BJ (cell line): ENCODE measurements around the gene ROR2. TPM values are rescaled to one million over a fixed set of nuclear protein-coding genes. Genes with fewer than 3 reads are reported as not detected.

Source experiments
- CTCF ChIA-PET: fragments of 350-600 bp; formaldehyde crosslinking; extraction: SDS; loops from one replicate; lab custom pipeline; 2021; ENCODE audit warnings: antibody characterized with exemption, inconsistent platforms; lab: Yijun Ruan, JAX
- POLR2A ChIA-PET: fragments of 300-600 bp; sonication (Branson Sonifier 250); formaldehyde crosslinking; extraction: SDS; loops from one replicate; lab custom pipeline; 2021; ENCODE audit warnings: antibody characterized with exemption; lab: Charles Lee
- DNase-seq: peaks from one replicate; pipeline ENCODE4 v3.0.0-alpha.2; 2011; ENCODE audit warnings: low read depth
- H3K27me3 ChIP-seq: 2 replicates; pipeline ENCODE4 v1.6.0; 2011; ENCODE audit warnings: low read length; ENCODE audit not compliant: control insufficient read depth, insufficient read depth
- H3K36me3 ChIP-seq: 2 replicates; pipeline ENCODE4 v1.5.1; 2011; ENCODE audit warnings: low read length; ENCODE audit not compliant: control insufficient read depth, insufficient read depth
- H3K4me3 ChIP-seq: 2 replicates; pipeline ENCODE4 v1.5.1; 2011; ENCODE audit warnings: low read depth, mild to moderate bottlenecking, control low read depth, low read length
- CTCF ChIP-seq: IDR thresholded peaks from 2 replicates; pipeline ENCODE4 v1.5.1; 2011; ENCODE audit warnings: low read depth, mild to moderate bottlenecking, control low read depth, inconsistent platforms, low read length, moderate library complexity; ENCODE audit not compliant: insufficient read depth
- polyA plus RNA-seq: library from polyadenylated mRNA; depleted of rRNA; stranded (reverse); fragments of >200 nt; gene quantifications from 2 replicates; pipeline ENCODE4 v1.2.3, GENCODE V29; 2011

ROR2 gene
- polyA plus RNA-seq, 1 experiment, result 1.1 TPM

GRCh38 chr9:91835216-91835615, 114.8 kb downstream of the ROR2 start:
- CTCF ChIA-PET, result no interaction called here
- no peaks in the 10 kb centered on the region for H3K36me3 ChIP-seq
- no peak overlapping the region for H3K4me3 ChIP-seq

GRCh38 chr9:91834740-91835139, 115.3 kb downstream of the ROR2 start:
- DNase-seq, result no peak
- Histone ChIP-seq H3K27me3 (peaks cover 1% of the 10 kb centered on the region; the same call in 1 of the 2 replicates), H3K4me3 (no peak overlapping the region), H3K36me3 (no peaks in the 10 kb centered on the region)
- ChIA-PET CTCF (interaction anchor here (1.0 kb wide), 1 partner anchor 35 kb away, joined by 3 read pairs; no protein-coding TSS in a partner anchor), POLR2A (no interaction called here)
- TF ChIP-seq CTCF, result no peak

More at GRCh38 chr9:91835216-91835615, 114.8 kb downstream of the ROR2 start:
- TF ChIP-seq CTCF, result no peak
- peaks cover 1% of the 10 kb centered on the region; the same call in 1 of the 2 replicates for H3K27me3 ChIP-seq
- DNase-seq, result no peak
- POLR2A ChIA-PET, result no interaction called here

GRCh38 chr9:91833878-91834255, 116.2 kb downstream of the ROR2 start:
- DNase-seq, result no peak
- TF ChIP-seq CTCF, result no peak
- Histone ChIP-seq H3K4me3 (no peak overlapping the region), H3K36me3 (no peaks in the 10 kb centered on the region), H3K27me3 (peaks cover 1% of the 10 kb centered on the region; the same call in 1 of the 2 replicates)
- CTCF ChIA-PET, result interaction anchor here (1.0 kb wide), 2 partner anchors 36 to 76 kb away, joined by 3 read pairs; no protein-coding TSS in a partner anchor
- POLR2A ChIA-PET, result no interaction called here

- CTCF ChIA-PET, result interaction anchor here (1.0 kb wide), 1 partner anchor 75 kb away, joined by 3 read pairs; no protein-coding TSS in a partner anchor
- no peak for TF ChIP-seq CTCF
- POLR2A ChIA-PET, result no interaction called here
These were observed 116.7 kb downstream of the ROR2 start for GRCh38 chr9:91833096-91833877.

GRCh38 chr9:91832322-91832721, 117.7 kb downstream of the ROR2 start:
- DNase-seq, result no peak
- Histone ChIP-seq H3K36me3 (no peaks in the 10 kb centered on the region), H3K4me3 (no peak overlapping the region), H3K27me3 (peaks cover 1% of the 10 kb centered on the region; the same call in 1 of the 2 replicates)
- ChIA-PET POLR2A (no interaction called here), CTCF (no interaction called here)
- no peak for TF ChIP-seq CTCF

More at GRCh38 chr9:91833096-91833877, 116.7 kb downstream of the ROR2 start:
- Histone ChIP-seq H3K4me3 (no peak overlapping the region), H3K27me3 (peaks cover 1% of the 10 kb centered on the region; the same call in 1 of the 2 replicates), H3K36me3 (no peaks in the 10 kb centered on the region)
- no peak for DNase-seq
